ENCODE measurements around the gene IL6ST. TPM values are rescaled to one million over a fixed set of nuclear protein-coding genes. Genes with fewer than 3 reads are reported as not detected.
A peak's percentile ranks its signal among the peaks of the same experiment; 100 is the strongest.

Gene IL6ST
- total RNA-seq, 2 donors from 2014 or later, result 50.0 to 53.8 TPM

- Mint-ChIP-seq H3K27ac (no peak overlapping the region), H3K36me3 (ENCODE audit: insufficient read depth in 2 of 2) (peaks cover 0 to 7% of the 10 kb centered on the region in 2 donors)
Measured at GRCh38 chr5:55934115-55934613, 60.6 kb downstream of the IL6ST start.

GRCh38 chr5:55933377-55934114 lies 61.2 kb downstream of the IL6ST start:
- ATAC-seq (replicated peaks in 1 of 2) (no peak), DNase-seq (no peak)
- Mint-ChIP-seq H3K27ac (no peak overlapping the region), H3K4me1 (ENCODE audit: low read depth) (no peaks in the 10 kb centered on the region), H3K9me3 (no peaks in the 10 kb centered on the region), H3K4me3 (no peak overlapping the region), H3K27me3 (ENCODE audit: low read depth) (no peaks in the 10 kb centered on the region), H3K36me3 (ENCODE audit: insufficient read depth in 2 of 2) (peaks cover 0 to 6% of the 10 kb centered on the region in 2 donors)

More at GRCh38 chr5:55934115-55934613, 60.6 kb downstream of the IL6ST start:
- no peak overlapping the region for H3K4me3 Mint-ChIP-seq
- no peaks in the 10 kb centered on the region for H3K27me3 Mint-ChIP-seq (ENCODE audit: low read depth)
- no peaks in the 10 kb centered on the region for H3K4me1 Mint-ChIP-seq (ENCODE audit: low read depth)
- no peaks in the 10 kb centered on the region for H3K9me3 Mint-ChIP-seq
- ATAC-seq (replicated peaks in 1 of 2) (no peak), DNase-seq (no peak)

GRCh38 chr5:55932700-55933099 lies 62.1 kb downstream of the IL6ST start:
- no peaks in the 10 kb centered on the region for H3K27me3 Mint-ChIP-seq (ENCODE audit: low read depth)
- H3K4me1 Mint-ChIP-seq (ENCODE audit: low read depth), result no peaks in the 10 kb centered on the region
- no peak overlapping the region for H3K27ac Mint-ChIP-seq
- peaks cover 0 to under 1% of the 10 kb centered on the region in 2 donors for H3K36me3 Mint-ChIP-seq (ENCODE audit: insufficient read depth in 2 of 2)
- ATAC-seq (replicated peaks in 1 of 2) (no peak), DNase-seq (no peak)
- H3K4me3 Mint-ChIP-seq, result no peak overlapping the region
- H3K9me3 Mint-ChIP-seq, result no peaks in the 10 kb centered on the region

GRCh38 chr5:55929020-55929799 lies 65.6 kb downstream of the IL6ST start:
- no peaks in the 10 kb centered on the region for H3K27me3 Mint-ChIP-seq (ENCODE audit: low read depth)
- ATAC-seq (replicated peaks in 1 of 2) (peak; percentile 34), DNase-seq (no peak)
- no peaks in the 10 kb centered on the region for H3K36me3 Mint-ChIP-seq (ENCODE audit: insufficient read depth in 2 of 2)
- H3K27ac Mint-ChIP-seq, result no peak overlapping the region
- no peaks in the 10 kb centered on the region for H3K4me1 Mint-ChIP-seq (ENCODE audit: low read depth)
- H3K4me3 Mint-ChIP-seq, result no peak overlapping the region
- H3K9me3 Mint-ChIP-seq, result no peaks in the 10 kb centered on the region

GRCh38 chr5:55927861-55928655 lies 66.7 kb downstream of the IL6ST start:
- no peak for ATAC-seq (replicated peaks in 1 of 2)
- H3K4me3 Mint-ChIP-seq, result no peak overlapping the region
- H3K9me3 Mint-ChIP-seq, result no peaks in the 10 kb centered on the region
- peaks cover 10% of the 10 kb centered on the region for H3K4me1 Mint-ChIP-seq (ENCODE audit: low read depth)
- H3K36me3 Mint-ChIP-seq (ENCODE audit: insufficient read depth in 2 of 2), result no peaks in the 10 kb centered on the region
- DNase-seq, result no peak
- no peak overlapping the region for H3K27ac Mint-ChIP-seq
- H3K27me3 Mint-ChIP-seq (ENCODE audit: low read depth), result no peaks in the 10 kb centered on the region

- Mint-ChIP-seq H3K36me3 (ENCODE audit: insufficient read depth in 2 of 2) (no peaks in the 10 kb centered on the region), H3K4me3 (no peak overlapping the region), H3K4me1 (ENCODE audit: low read depth) (peaks cover 13% of the 10 kb centered on the region), H3K27me3 (ENCODE audit: low read depth) (no peaks in the 10 kb centered on the region), H3K9me3 (no peaks in the 10 kb centered on the region), H3K27ac (no peak overlapping the region)
- DNase-seq, result no peak
- ATAC-seq (replicated peaks in 1 of 2), result no peak
Measured at GRCh38 chr5:55926476-55926875, 68.3 kb downstream of the IL6ST start.

GRCh38 chr5:55925712-55926111 lies 69.1 kb downstream of the IL6ST start:
- H3K27me3 Mint-ChIP-seq (ENCODE audit: low read depth), result no peaks in the 10 kb centered on the region
- H3K4me1 Mint-ChIP-seq (ENCODE audit: low read depth), result peaks cover 14% of the 10 kb centered on the region
- DNase-seq (no peak), ATAC-seq (replicated peaks in 1 of 2) (no peak)
- H3K27ac Mint-ChIP-seq, result no peak overlapping the region
- no peaks in the 10 kb centered on the region for H3K36me3 Mint-ChIP-seq (ENCODE audit: insufficient read depth in 2 of 2)
- H3K9me3 Mint-ChIP-seq, result no peaks in the 10 kb centered on the region
- H3K4me3 Mint-ChIP-seq, result no peak overlapping the region

GRCh38 chr5:55925181-55925580 lies 69.6 kb downstream of the IL6ST start:
- no peak overlapping the region for H3K27ac Mint-ChIP-seq
- peaks cover 19% of the 10 kb centered on the region for H3K4me1 Mint-ChIP-seq (ENCODE audit: low read depth)
- no peaks in the 10 kb centered on the region for H3K36me3 Mint-ChIP-seq (ENCODE audit: insufficient read depth in 2 of 2)
- ATAC-seq (replicated peaks in 1 of 2) (no peak), DNase-seq (no peak)
- H3K4me3 Mint-ChIP-seq, result no peak overlapping the region
- H3K27me3 Mint-ChIP-seq (ENCODE audit: low read depth), result no peaks in the 10 kb centered on the region
- no peaks in the 10 kb centered on the region for H3K9me3 Mint-ChIP-seq

GRCh38 chr5:55924744-55925143 lies 70.0 kb downstream of the IL6ST start:
- no peaks in the 10 kb centered on the region for H3K27me3 Mint-ChIP-seq (ENCODE audit: low read depth)
- H3K4me1 Mint-ChIP-seq (ENCODE audit: low read depth), result peaks cover 24% of the 10 kb centered on the region
- ATAC-seq (replicated peaks in 1 of 2) (no peak), DNase-seq (no peak)
- H3K9me3 Mint-ChIP-seq, result no peaks in the 10 kb centered on the region
- no peak overlapping the region for H3K4me3 Mint-ChIP-seq
- H3K36me3 Mint-ChIP-seq (ENCODE audit: insufficient read depth in 2 of 2), result no peaks in the 10 kb centered on the region
- H3K27ac Mint-ChIP-seq, result no peak overlapping the region

GRCh38 chr5:55923865-55924500 lies 70.8 kb downstream of the IL6ST start:
- Mint-ChIP-seq H3K9me3 (no peaks in the 10 kb centered on the region), H3K27ac (peak overlapping the region; percentile 38), H3K27me3 (ENCODE audit: low read depth) (no peaks in the 10 kb centered on the region), H3K4me1 (ENCODE audit: low read depth) (peaks cover 31% of the 10 kb centered on the region), H3K36me3 (ENCODE audit: insufficient read depth in 2 of 2) (no peaks in the 10 kb centered on the region), H3K4me3 (peak overlapping the region; percentile 91 to 97)
- ATAC-seq (replicated peaks in 1 of 2) (peak; percentile 16 to 24), DNase-seq (no peak)

GRCh38 chr5:55923177-55923771 lies 71.5 kb downstream of the IL6ST start:
- peak overlapping the region; percentile 38 for H3K27ac Mint-ChIP-seq
- peak in 1 of 2 donors; percentile 19 for DNase-seq
- no peaks in the 10 kb centered on the region for H3K36me3 Mint-ChIP-seq (ENCODE audit: insufficient read depth in 2 of 2)

GRCh38 chr5:55921617-55922016 lies 73.1 kb downstream of the IL6ST start:
- ATAC-seq (replicated peaks in 1 of 2) (no peak), DNase-seq (no peak)
- no peaks in the 10 kb centered on the region for H3K27me3 Mint-ChIP-seq (ENCODE audit: low read depth)
- no peaks in the 10 kb centered on the region for H3K9me3 Mint-ChIP-seq
- H3K4me1 Mint-ChIP-seq (ENCODE audit: low read depth), result peaks cover 42% of the 10 kb centered on the region
- no peak overlapping the region for H3K4me3 Mint-ChIP-seq
- H3K27ac Mint-ChIP-seq, result no peak overlapping the region
- no peaks in the 10 kb centered on the region for H3K36me3 Mint-ChIP-seq (ENCODE audit: insufficient read depth in 2 of 2)

More at GRCh38 chr5:55923177-55923771, 71.5 kb downstream of the IL6ST start:
- peak overlapping the region; percentile 91 to 97 for H3K4me3 Mint-ChIP-seq
- peaks cover 36% of the 10 kb centered on the region for H3K4me1 Mint-ChIP-seq (ENCODE audit: low read depth)
- ATAC-seq (replicated peaks in 1 of 2), result peak; percentile 36 to 41
- H3K27me3 Mint-ChIP-seq (ENCODE audit: low read depth), result no peaks in the 10 kb centered on the region
- H3K9me3 Mint-ChIP-seq, result no peaks in the 10 kb centered on the region

Measured in activated T-cell treated with anti-CD3 and anti-CD28 coated beads, Interleukin-2, amount 50 U/mL, for 72 hours (primary cell).